Stimulated activated CD8-positive, alpha-beta memory T cell treated with anti-CD3 and anti-CD28 coated beads, Interleukin-12 subunit alpha, Interleukin-12 subunit beta, amount 100 ng/mL, for 4 hours (primary cell): ENCODE measurements around the gene RBPJL.

ENCODE experiments used
- DNase-seq: peaks from one replicate; pipeline ENCODE4 v3.0.0-alpha.2; 2020; ENCODE audit warnings: low read depth

The RBPJL gene

DNA sequence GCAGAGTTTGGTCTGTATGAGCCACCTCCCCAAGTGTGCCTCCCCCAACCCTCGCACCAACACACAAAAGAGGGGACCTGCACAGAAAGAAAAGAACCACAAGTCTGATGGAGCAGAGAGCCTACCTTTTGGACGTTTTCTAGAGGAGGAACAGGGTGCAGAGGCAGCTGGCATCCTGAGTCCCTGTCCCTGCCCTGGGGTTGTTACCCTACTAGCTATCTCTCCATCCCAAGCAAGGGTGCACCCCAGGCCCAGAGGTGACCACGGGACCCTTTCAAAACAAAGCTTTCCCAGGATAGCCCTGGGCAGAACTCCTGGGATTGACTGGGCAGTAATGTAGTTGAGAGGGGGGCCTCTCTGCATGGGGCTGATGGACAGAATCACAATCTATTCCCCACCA, 11.2 kb downstream of the RBPJL start:
- DNase-seq, result no peak

DNA sequence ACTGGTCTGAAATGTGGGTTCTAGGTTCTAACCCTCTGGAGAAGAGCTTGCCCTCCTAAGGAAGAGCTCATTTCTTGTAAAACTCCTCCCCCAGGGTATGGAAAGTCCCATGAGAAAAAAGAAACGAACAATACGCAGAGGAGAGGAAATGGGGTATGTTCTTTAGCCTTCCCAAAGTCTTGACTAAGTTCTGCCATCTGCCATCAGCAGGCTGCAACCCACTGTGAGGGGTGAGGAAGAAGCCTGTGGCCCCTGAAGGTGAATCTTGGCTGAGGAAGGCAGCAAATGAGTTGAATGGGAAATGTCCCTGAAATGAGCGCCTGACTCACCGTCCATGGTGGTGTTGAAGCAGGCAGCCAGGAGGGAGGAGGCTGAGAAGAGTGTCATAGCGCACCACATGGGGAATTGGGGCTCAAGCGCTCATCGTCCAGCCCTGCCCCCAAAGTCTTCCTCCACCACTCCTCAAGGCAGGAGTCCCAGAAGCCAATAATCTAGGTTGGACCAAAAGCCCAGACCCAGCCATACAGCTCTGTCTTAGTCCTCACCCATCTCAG, 11.8 kb downstream of the RBPJL start:
- DNase-seq, result no peak

DNA sequence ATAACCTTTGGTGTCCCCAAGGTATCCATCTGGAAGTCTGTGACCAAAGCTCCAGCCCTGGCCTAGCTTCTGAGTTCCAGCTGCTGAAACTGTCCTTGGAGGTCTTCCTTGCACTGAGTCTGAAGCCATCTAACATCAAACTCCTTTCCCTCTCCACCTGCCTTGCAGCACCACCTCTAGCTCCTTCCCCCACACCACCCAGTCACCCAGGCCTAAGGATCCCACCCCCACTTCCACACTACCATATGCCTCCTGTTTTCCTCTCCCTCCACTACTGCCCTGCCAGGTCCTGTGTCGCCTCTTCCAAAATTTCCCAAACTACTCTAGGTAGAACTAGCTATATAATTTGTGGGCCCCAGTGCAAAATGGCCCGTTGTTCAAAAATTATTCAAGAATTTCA, 12.3 kb downstream of the RBPJL start:
- no peak for DNase-seq

GRCh38 chr20:45320948-45321595, 14.4 kb downstream of the RBPJL start:
- no peak for DNase-seq

GRCh38 chr20:45322952-45323383, 16.3 kb downstream of the RBPJL start:
- no peak for DNase-seq

DNA sequence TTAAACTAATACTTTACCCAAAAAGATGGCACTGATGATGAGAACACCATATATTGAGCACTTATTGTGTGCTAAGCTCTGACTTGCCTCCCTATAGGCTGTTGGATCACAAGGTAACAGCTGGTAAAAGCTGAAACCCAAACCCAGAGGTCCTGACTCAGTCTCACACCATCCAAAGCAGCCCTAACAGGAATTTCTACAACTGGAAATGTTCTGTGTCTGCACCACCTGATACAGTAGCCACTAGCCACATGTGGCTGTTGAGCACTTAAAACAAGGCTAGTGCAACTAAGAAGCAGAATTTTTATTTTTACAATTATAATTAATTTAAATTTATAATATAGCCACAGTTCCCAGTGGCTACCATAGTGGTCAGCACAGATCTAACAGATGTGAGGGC, 17.1 kb downstream of the RBPJL start:
- DNase-seq, result no peak

DNA sequence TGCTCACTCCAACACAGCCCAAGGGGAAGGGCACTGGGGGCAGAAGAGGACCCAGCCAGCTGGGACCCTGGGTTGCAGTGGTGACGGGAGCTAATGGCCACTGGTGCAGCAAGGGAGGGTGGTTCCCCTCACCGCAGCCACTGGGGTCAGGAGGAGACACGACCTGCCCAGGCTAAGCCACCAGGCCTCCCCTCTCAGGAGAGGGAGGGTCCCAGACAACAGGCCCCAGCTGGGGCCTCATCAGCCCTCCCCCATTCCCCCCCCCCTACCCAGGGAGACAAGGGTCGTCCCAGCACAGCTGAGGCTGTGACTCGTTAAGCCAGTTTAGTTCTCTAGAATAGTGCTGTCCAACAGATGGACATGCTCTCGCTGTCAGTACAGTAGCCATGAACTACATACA, 18.7 kb downstream of the RBPJL start:
- DNase-seq, result no peak

DNA sequence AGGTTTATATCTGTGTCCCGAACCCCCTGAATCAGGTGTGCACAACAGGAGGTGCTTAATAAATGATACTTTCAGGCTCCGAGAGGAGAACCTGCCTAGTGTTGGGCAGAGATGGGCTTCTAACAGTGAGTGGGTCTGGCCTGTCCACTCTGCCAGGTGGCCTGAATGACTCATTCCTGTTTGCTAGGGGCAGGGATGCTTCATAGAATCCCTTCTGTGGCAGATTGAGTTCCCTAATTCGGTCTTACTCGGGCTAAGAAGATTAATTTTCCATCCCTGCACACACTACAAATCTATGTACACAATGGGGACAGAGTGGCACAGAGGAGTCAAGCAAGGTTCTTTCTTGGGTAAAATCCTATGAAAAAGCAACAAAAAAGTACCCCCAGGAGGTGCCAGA, 21.8 kb downstream of the RBPJL start:
- no peak for DNase-seq

DNA sequence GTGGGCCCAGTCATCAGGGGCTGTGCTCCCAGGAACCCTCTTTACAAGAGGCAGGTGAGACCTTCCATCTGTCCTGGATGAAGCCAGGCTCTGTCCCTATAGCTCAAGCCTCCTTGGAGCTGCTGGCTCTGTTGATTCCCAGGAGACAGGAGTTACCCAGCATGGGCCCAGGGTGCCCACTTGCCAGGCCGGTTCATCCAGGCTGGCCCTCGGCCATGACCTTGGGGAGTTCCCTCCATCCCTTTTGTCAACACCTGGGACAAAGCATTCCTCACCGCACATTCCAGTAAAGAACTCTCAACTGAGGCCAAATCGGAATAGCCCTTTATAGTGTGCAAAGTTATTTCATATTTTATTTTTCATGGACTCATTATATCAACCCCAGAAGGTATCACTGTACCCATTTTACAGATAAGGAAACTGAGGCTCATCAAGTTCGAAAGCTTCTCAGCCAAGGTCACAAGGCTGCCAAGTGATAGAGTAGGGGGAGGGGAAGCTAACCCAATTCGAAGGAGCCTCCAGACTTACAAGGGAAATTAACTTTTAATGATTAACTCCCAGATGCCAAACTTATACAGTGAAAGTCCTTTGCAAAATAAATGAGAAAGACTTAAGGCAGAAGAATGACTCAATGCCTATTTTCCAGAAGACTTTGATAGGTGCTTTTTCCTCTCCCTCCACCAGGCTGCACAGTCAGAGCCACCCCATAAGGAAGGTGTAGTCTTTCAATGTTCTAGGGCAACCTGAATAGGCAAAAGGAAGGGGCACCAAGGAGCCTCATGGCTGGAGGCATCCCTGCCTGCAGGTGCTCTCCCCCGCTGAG, 23.1 kb downstream of the RBPJL start:
- no peak for DNase-seq

GRCh38 chr20:45330476-45330875, 23.8 kb downstream of the RBPJL start:
- no peak for DNase-seq

DNA sequence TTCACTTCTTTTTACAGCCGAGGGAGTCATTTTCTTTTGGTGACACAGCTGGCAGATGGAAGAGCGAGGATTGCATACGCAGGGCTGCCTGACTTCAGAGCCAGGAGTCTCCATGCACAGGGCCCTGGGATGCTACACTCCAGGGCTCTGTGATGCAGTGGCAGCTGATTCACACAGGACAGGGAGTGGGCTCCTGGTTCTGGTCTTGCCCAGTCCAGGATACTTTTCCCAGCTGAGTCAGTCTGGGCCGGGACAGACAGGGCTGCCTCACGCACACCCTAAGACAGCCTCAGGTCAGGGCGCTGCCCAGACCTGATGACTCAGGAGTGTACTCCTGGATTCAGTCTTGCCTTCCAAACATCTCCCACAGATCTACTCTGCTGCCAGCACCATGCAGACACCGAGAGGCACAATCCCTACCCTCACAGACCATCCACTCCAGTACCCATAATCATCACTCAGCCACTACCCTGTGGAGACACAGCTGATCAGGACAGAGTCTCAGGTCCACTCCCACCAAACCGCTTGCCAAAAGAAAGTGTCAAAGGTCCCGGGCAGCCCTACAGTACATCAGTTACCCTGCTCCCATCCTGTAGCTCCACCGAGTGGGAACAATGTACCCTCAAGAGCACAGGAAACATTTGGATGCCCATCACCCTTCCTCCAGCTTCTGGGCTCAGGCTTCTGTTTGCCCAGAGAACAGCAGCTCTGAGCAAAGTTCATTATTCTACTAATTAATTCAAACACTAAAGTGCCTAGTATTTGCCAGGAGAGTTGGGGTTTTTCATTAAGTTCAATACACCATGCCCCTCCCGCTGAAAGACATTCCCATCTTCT, 30.1 kb downstream of the RBPJL start:
- DNase-seq, result no peak

DNA sequence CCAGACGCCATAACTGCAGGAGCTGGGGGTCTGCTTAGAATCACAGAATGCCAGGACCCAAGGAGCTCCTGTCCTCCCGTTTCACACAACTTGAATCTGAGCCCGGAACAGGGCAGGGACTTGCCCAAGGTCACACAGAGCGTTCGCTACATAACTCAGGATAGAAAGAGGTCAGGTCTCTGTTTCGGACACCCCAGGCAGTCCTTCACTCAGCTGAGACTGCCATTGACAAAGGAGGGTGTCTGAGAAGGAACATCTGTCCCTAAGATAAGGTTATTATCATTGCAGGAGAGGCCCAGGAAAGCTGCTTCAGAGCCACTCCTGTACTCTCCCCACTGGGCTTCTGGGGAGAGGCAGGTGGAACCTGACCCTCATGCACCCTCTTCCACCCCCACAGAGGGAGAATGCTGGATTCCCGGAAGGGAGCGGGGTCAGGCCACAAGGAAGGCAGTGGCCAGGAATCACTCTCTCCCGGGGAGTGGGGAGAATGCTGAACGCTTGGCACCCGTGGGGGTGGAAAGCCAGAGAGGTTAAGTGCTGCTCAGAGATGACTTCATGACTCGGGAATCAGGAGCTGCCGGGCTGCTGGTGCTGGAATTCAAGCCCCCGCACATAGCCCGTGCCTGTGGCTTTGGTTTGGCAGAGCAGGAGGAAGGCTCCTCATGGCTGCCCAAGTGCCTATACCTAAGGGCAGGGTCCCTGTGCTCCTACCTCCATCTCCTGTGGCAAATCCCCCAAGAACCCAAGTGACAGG, 30.9 kb downstream of the RBPJL start:
- no peak for DNase-seq

DNA sequence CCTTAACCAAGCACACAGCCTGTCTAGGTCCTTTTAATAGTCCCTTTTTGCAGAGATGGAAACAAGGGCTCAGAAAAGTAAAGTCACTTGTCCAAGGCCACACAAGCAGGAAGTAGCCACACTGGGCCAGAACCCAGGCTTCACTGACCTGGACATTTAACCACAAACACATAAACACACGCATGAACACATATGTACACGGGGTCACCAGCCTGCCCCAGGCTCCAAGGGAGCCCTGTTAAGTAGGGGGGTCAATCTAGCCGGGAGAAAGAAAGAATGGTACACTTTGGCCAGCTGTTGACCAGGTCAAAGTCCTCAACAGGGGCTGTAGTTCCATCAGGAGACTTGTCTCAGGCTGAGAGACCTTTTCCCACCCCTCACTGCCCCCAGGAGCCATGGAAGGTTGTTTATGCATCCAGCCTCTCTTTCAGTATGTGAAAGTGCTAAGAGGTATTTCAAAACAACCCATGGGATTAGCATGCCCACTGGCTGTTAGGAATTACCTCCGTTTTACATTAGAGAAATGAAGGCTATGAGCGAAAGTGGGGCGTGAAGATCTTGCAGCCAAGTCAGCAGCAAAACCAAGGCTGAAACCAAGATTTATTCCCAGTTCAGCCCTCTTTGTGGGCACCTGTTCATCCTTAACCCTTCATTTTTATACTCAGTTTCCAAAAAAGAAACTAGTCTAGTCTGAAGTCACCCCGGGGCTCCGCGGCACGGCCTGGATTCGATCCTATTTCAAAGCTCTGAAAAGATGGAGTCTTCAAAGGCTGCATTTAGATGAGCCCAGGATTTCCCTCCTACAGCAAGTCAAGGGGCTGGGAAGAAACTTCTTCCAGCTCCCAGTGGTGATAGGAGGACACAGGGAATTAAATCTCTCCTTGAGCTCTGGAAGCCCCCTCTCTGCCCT, 31.7 kb downstream of the RBPJL start:
- DNase-seq, result no peak

DNA sequence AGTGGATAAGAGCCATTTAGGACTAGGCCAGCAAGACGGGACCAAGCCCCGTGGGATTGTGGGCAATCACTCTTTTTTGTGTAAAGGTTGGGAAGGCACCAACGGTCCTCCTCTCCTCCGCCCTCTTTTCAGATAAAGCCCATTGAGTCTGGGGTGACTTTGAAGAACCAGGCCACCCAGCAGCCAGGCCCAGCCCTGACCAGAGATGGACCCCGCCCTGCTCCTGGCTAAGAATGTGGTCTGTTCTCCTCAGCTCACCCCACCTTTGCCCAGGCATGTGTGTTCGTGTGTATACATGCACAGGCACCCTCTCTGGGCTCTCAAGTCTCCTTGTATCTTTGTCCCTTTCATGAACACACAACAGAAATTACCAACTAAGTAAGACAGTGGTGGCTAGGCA, 32.4 kb downstream of the RBPJL start:
- no peak for DNase-seq

GRCh38 chr20:45339799-45340198, 33.2 kb downstream of the RBPJL start:
- DNase-seq, result no peak

GRCh38 chr20:45340236-45340847, 33.7 kb downstream of the RBPJL start:
- DNase-seq, result no peak

DNA sequence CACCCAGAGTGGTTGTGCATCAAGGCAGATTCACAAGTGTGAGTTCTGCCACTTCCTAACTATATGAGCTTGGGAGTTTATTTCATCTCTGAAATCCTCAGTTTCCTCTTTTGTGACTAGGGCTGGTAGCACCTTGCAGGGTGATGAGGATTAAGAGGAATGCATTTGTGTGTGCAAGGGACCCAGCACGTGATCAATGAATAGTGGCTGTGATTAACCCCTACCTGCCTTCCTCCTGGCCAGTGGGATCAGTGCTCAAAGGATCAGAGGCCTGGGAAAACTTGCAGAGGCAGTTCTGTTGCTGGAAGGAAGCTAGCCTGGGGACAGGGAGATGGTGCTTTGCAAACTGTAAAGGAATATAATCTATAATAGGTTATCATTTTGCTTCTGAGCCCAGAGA, 34.3 kb downstream of the RBPJL start:
- DNase-seq, result no peak

DNA sequence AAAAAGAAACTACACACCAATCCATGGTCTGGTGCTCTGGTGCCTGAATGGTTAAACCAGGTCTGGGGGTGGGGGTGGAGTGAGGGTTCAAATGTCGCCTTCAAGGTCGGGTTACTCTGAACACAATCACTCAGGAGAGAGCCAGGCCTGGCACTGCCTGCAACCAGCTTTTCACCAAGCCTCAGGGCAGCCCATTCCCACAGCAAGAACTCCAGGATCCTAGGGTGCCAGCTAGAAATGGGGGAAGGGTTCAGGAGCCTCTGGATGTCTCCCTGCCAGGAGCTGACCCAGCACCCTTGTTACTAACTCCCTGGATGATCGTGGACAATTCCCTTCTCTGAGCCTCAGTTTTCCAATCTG, 34.9 kb downstream of the RBPJL start:
- no peak for DNase-seq

- no peak for DNase-seq
Measured at GRCh38 chr20:45341939-45342854, 35.6 kb downstream of the RBPJL start.
